Central memory CD8-positive, alpha-beta T cell (primary cell): ENCODE measurements around the gene NAP1L1.

ENCODE experiments used
- ATAC-seq: fragments of 150-1000 bp; cut with Tn5 transposase; replicated peaks from 2 replicates; pipeline ENCODE4 v1.10.0; 2022; ENCODE audit warnings: mild to moderate bottlenecking, moderate FRiP score, moderate number of reproducible peaks; ENCODE audit not compliant: poor library complexity, severe bottlenecking; ENCODE audit errors: extremely low read depth
- DNase-seq, 2 donors: peaks; one replicate each; pipeline ENCODE4 v3.0.0; 2021; ENCODE audit warnings: low spot score in 2 of 2
- H3K27ac Mint-ChIP-seq: one replicate; pipeline ENCODE4 v1.8.0; 2022; ENCODE audit warnings: low read depth, mild to moderate bottlenecking, moderate library complexity, mixed read lengths
- H3K27me3 Mint-ChIP-seq: one replicate; pipeline ENCODE4 v1.8.0; 2022; ENCODE audit warnings: mixed read lengths
- H3K36me3 Mint-ChIP-seq: one replicate; pipeline ENCODE4 v1.8.0; 2022; ENCODE audit warnings: mild to moderate bottlenecking, moderate library complexity, mixed read lengths; ENCODE audit not compliant: insufficient read depth
- H3K4me1 Mint-ChIP-seq: one replicate; pipeline ENCODE4 v1.8.0; 2022; ENCODE audit warnings: mixed read lengths
- H3K4me3 Mint-ChIP-seq: one replicate; pipeline ENCODE4 v1.8.0; 2022; ENCODE audit warnings: mild to moderate bottlenecking, moderate library complexity, mixed read lengths
- H3K9me3 Mint-ChIP-seq: one replicate; pipeline ENCODE4 v1.8.0; 2022; ENCODE audit warnings: mixed read lengths

The NAP1L1 gene

GRCh38 chr12:76078748-76079147, 5.7 kb downstream of the NAP1L1 start:
- Mint-ChIP-seq H3K27me3 (no peaks in the 10 kb centered on the region), H3K4me1 (peaks cover 63% of the 10 kb centered on the region), H3K27ac (no peak overlapping the region), H3K36me3 (peaks cover 22% of the 10 kb centered on the region), H3K4me3 (no peak overlapping the region), H3K9me3 (no peaks in the 10 kb centered on the region)
- DNase-seq (no peak), ATAC-seq (no peak)

- DNase-seq (no peak), ATAC-seq (no peak)
- Mint-ChIP-seq H3K27me3 (no peaks in the 10 kb centered on the region), H3K27ac (no peak overlapping the region), H3K9me3 (no peaks in the 10 kb centered on the region), H3K36me3 (peaks cover 23% of the 10 kb centered on the region), H3K4me3 (no peak overlapping the region), H3K4me1 (peaks cover 61% of the 10 kb centered on the region)
These were observed 9.0 kb downstream of the NAP1L1 start for GRCh38 chr12:76075448-76075847.

- ATAC-seq, result no peak
- no peaks in the 10 kb centered on the region for H3K27me3 Mint-ChIP-seq
- H3K36me3 Mint-ChIP-seq, result peaks cover 27% of the 10 kb centered on the region
- H3K9me3 Mint-ChIP-seq, result no peaks in the 10 kb centered on the region
- no peak overlapping the region for H3K27ac Mint-ChIP-seq
- peaks cover 55% of the 10 kb centered on the region for H3K4me1 Mint-ChIP-seq
- H3K4me3 Mint-ChIP-seq, result no peak overlapping the region
- DNase-seq, result no peak
These were observed 9.7 kb downstream of the NAP1L1 start for GRCh38 chr12:76074701-76075336.

GRCh38 chr12:76073561-76073960, 10.9 kb downstream of the NAP1L1 start:
- Mint-ChIP-seq H3K9me3 (no peaks in the 10 kb centered on the region), H3K27me3 (no peaks in the 10 kb centered on the region), H3K4me3 (no peak overlapping the region), H3K4me1 (peaks cover 57% of the 10 kb centered on the region), H3K27ac (no peak overlapping the region), H3K36me3 (peaks cover 30% of the 10 kb centered on the region)
- ATAC-seq (no peak), DNase-seq (no peak)

GRCh38 chr12:76072568-76072967, 11.9 kb downstream of the NAP1L1 start:
- Mint-ChIP-seq H3K27ac (peak overlapping the region; percentile 77), H3K27me3 (no peaks in the 10 kb centered on the region), H3K4me3 (no peak overlapping the region), H3K9me3 (no peaks in the 10 kb centered on the region), H3K36me3 (peaks cover 28% of the 10 kb centered on the region), H3K4me1 (peaks cover 56% of the 10 kb centered on the region)
- ATAC-seq (no peak), DNase-seq (no peak)

GRCh38 chr12:76069339-76069738, 15.1 kb downstream of the NAP1L1 start:
- Mint-ChIP-seq H3K4me3 (no peak overlapping the region), H3K9me3 (peaks cover 14% of the 10 kb centered on the region), H3K27me3 (no peaks in the 10 kb centered on the region), H3K27ac (no peak overlapping the region), H3K36me3 (peaks cover 46% of the 10 kb centered on the region), H3K4me1 (peaks cover 44% of the 10 kb centered on the region)
- DNase-seq (no peak), ATAC-seq (no peak)

GRCh38 chr12:76065917-76066316, 18.6 kb downstream of the NAP1L1 start:
- Mint-ChIP-seq H3K36me3 (peaks cover 52% of the 10 kb centered on the region), H3K27ac (no peak overlapping the region), H3K4me1 (peaks cover 36% of the 10 kb centered on the region)

GRCh38 chr12:76064904-76065303, 19.6 kb downstream of the NAP1L1 start:
- DNase-seq (no peak), ATAC-seq (no peak)
- Mint-ChIP-seq H3K4me1 (peaks cover 36% of the 10 kb centered on the region), H3K9me3 (peaks cover 14% of the 10 kb centered on the region), H3K27ac (no peak overlapping the region), H3K4me3 (no peak overlapping the region), H3K36me3 (peaks cover 53% of the 10 kb centered on the region), H3K27me3 (no peaks in the 10 kb centered on the region)

More at GRCh38 chr12:76065917-76066316, 18.6 kb downstream of the NAP1L1 start:
- DNase-seq (no peak), ATAC-seq (no peak)
- Mint-ChIP-seq H3K27me3 (no peaks in the 10 kb centered on the region), H3K4me3 (no peak overlapping the region), H3K9me3 (peaks cover 14% of the 10 kb centered on the region)

GRCh38 chr12:76060111-76060510, 24.4 kb downstream of the NAP1L1 start:
- no peak for ATAC-seq
- Mint-ChIP-seq H3K9me3 (peaks cover 5% of the 10 kb centered on the region), H3K4me3 (no peak overlapping the region), H3K36me3 (peaks cover 56% of the 10 kb centered on the region), H3K27ac (no peak overlapping the region), H3K27me3 (no peaks in the 10 kb centered on the region), H3K4me1 (peaks cover 25% of the 10 kb centered on the region)
- DNase-seq, result no peak

- no peak for ATAC-seq
- Mint-ChIP-seq H3K4me3 (no peak overlapping the region), H3K9me3 (no peaks in the 10 kb centered on the region), H3K27me3 (no peaks in the 10 kb centered on the region), H3K36me3 (peaks cover 61% of the 10 kb centered on the region), H3K4me1 (peaks cover 17% of the 10 kb centered on the region), H3K27ac (peak overlapping the region; percentile 68)
- no peak for DNase-seq
These were observed 27.2 kb downstream of the NAP1L1 start for GRCh38 chr12:76057326-76057725.

GRCh38 chr12:76055393-76055792, 29.1 kb downstream of the NAP1L1 start:
- H3K27ac Mint-ChIP-seq, result no peak overlapping the region
- ATAC-seq (no peak), DNase-seq (no peak)
- H3K27me3 Mint-ChIP-seq, result no peaks in the 10 kb centered on the region
- no peaks in the 10 kb centered on the region for H3K9me3 Mint-ChIP-seq
- no peak overlapping the region for H3K4me3 Mint-ChIP-seq
- peaks cover 6% of the 10 kb centered on the region for H3K4me1 Mint-ChIP-seq
- peaks cover 65% of the 10 kb centered on the region for H3K36me3 Mint-ChIP-seq

GRCh38 chr12:76049575-76050251, 34.8 kb downstream of the NAP1L1 start:
- ATAC-seq (no peak), DNase-seq (no peak)
- no peaks in the 10 kb centered on the region for H3K4me1 Mint-ChIP-seq
- H3K9me3 Mint-ChIP-seq, result no peaks in the 10 kb centered on the region
- H3K27ac Mint-ChIP-seq, result peak overlapping the region; percentile 29
- H3K4me3 Mint-ChIP-seq, result no peak overlapping the region
- H3K27me3 Mint-ChIP-seq, result no peaks in the 10 kb centered on the region
- H3K36me3 Mint-ChIP-seq, result peaks cover 59% of the 10 kb centered on the region

GRCh38 chr12:76047742-76048141, 36.7 kb downstream of the NAP1L1 start:
- Mint-ChIP-seq H3K4me3 (no peak overlapping the region), H3K27ac (no peak overlapping the region), H3K27me3 (no peaks in the 10 kb centered on the region), H3K36me3 (peaks cover 45% of the 10 kb centered on the region), H3K9me3 (no peaks in the 10 kb centered on the region), H3K4me1 (no peaks in the 10 kb centered on the region)
- ATAC-seq (no peak), DNase-seq (no peak)
